Activated naive CD4-positive, alpha-beta T cell treated with anti-CD3 and anti-CD28 coated beads for 36 hours (primary cell): ENCODE data around the gene TYMP. TPM values are rescaled to one million over a fixed set of nuclear protein-coding genes. Genes with fewer than 3 reads are reported as not detected.
"Not testable (repeated sequence)": the region's sequence is repeated elsewhere in the genome, so short reads cannot be mapped to it uniquely, and the experiment has no call there.

Experiments used
- CTCF ChIA-PET: fragments of 350-600 bp; sonication (Branson Sonifier 250); formaldehyde crosslinking; loops from one replicate; lab custom pipeline; 2021; ENCODE audit warnings: antibody characterized with exemption; lab: Charles Lee
- DNase-seq: peaks from one replicate; pipeline ENCODE4 v3.0.0-alpha.2; 2020
- H3K27ac Mint-ChIP-seq: one replicate; pipeline ENCODE4 v1.8.0; 2021; ENCODE audit warnings: mild to moderate bottlenecking, mixed read lengths
- H3K27me3 Mint-ChIP-seq: one replicate; pipeline ENCODE4 v1.8.0; 2021; ENCODE audit warnings: low read depth, mixed read lengths
- H3K36me3 Mint-ChIP-seq: one replicate; pipeline ENCODE4 v1.8.0; 2021; ENCODE audit warnings: low read depth, mixed read lengths
- H3K4me1 Mint-ChIP-seq: one replicate; pipeline ENCODE4 v1.8.0; 2021; ENCODE audit warnings: low read depth, mixed read lengths
- H3K4me3 Mint-ChIP-seq: one replicate; pipeline ENCODE4 v1.8.0; 2021; ENCODE audit warnings: mild to moderate bottlenecking, moderate library complexity, mixed read lengths
- H3K9me3 Mint-ChIP-seq: one replicate; pipeline ENCODE4 v1.8.0; 2021; ENCODE audit warnings: mixed read lengths
- intact Hi-C: fragments of 100-400 bp; cut with micrococcal nuclease; formaldehyde crosslinking; loops from one replicate; pipeline ENCODE4 v1.15.1; 2023
- total RNA-seq, 2 experiments: library from RNA; stranded (reverse); gene quantifications; one replicate each; pipeline ENCODE4 v1.2.3, GENCODE V29; 2021

TYMP gene
- total RNA-seq, 2 experiments from 2014 or later = 43.7 to 49.6 TPM

- H3K36me3 Mint-ChIP-seq = peaks cover 8% of the 10 kb centered on the region
- CTCF ChIA-PET = interaction anchor here (1.0 to 2.9 kb wide), 8 partner anchors 13 to 74 kb away, joined by 3 to 13 read pairs (median 8); partner anchors contain the start of genes SCO2 and SYCE3
- H3K4me3 Mint-ChIP-seq = no peak overlapping the region
- no peak for DNase-seq
- no peaks in the 10 kb centered on the region for H3K27me3 Mint-ChIP-seq
- peaks cover 51% of the 10 kb centered on the region for H3K4me1 Mint-ChIP-seq
- peak overlapping the region; percentile 74 for H3K27ac Mint-ChIP-seq
- H3K9me3 Mint-ChIP-seq = peaks cover 1% of the 10 kb centered on the region
- intact Hi-C loops = no loop called here
Observed at GRCh38 chr22:50546326-50547262, 16.8 kb upstream of the TYMP start.

GRCh38 chr22:50545522-50546325 is 15.9 kb upstream of the TYMP start, which contains the start of gene KLHDC7B:
TSS of gene KLHDC7B (plus strand) at chr22:50545899. CDS start at chr22:50546244, 345 bp downstream.
- DNase-seq = peak; percentile 44
- Mint-ChIP-seq H3K4me1 (peaks cover 57% of the 10 kb centered on the region), H3K36me3 (peaks cover 8% of the 10 kb centered on the region), H3K4me3 (peak within 1 kb of the TSS; percentile 62), H3K27ac (peak within 1 kb of the TSS; percentile 74), H3K9me3 (peaks cover 1% of the 10 kb centered on the region), H3K27me3 (no peaks in the 10 kb centered on the region)
- intact Hi-C loops = loop anchor here (2.0 kb wide), 1 partner anchor 19 kb away; no protein-coding TSS in a partner anchor
- CTCF ChIA-PET = interaction anchor here (0.6 to 1.9 kb wide), 6 partner anchors 10 to 75 kb away, joined by 3 to 11 read pairs (median 5); partner anchors contain the start of genes SCO2 and SYCE3

GRCh38 chr22:50544746-50545253 is 15.0 kb upstream of the TYMP start:
- no peaks in the 10 kb centered on the region for H3K27me3 Mint-ChIP-seq
- peak; percentile 60 for DNase-seq
- peak overlapping the region; percentile 74 for H3K27ac Mint-ChIP-seq
- H3K9me3 Mint-ChIP-seq = peaks cover 1% of the 10 kb centered on the region
- CTCF ChIA-PET = interaction anchor here (0.6 to 1.9 kb wide), 6 partner anchors 9 to 76 kb away, joined by 3 to 11 read pairs (median 5); partner anchors contain the start of genes SCO2 and SYCE3
- peaks cover 55% of the 10 kb centered on the region for H3K4me1 Mint-ChIP-seq
- H3K36me3 Mint-ChIP-seq = peaks cover 2% of the 10 kb centered on the region
- intact Hi-C loops = loop anchor here (1.0 to 2.0 kb wide), 4 partner anchors 18 to 76 kb away; partner anchors contain the start of genes CHKB and NCAPH2
- peak overlapping the region; percentile 62 for H3K4me3 Mint-ChIP-seq

GRCh38 chr22:50544078-50544745 is 14.4 kb upstream of the TYMP start:
- Mint-ChIP-seq H3K36me3 (peaks cover 2% of the 10 kb centered on the region), H3K27ac (peak overlapping the region; percentile 72), H3K4me1 (peaks cover 60% of the 10 kb centered on the region), H3K4me3 (peak overlapping the region; percentile 62), H3K9me3 (peaks cover 1% of the 10 kb centered on the region), H3K27me3 (no peaks in the 10 kb centered on the region)
- intact Hi-C loops = loop anchor here (1.0 to 2.0 kb wide), 4 partner anchors 17 to 76 kb away; partner anchors contain the start of genes CHKB and NCAPH2
- DNase-seq = peak; percentile 92
- CTCF ChIA-PET = interaction anchor here (0.6 to 1.8 kb wide), 5 partner anchors 8 to 77 kb away, joined by 3 to 6 read pairs (median 5); partner anchors contain the start of gene SCO2

- Mint-ChIP-seq H3K27me3 (no peaks in the 10 kb centered on the region), H3K4me1 (peaks cover 71% of the 10 kb centered on the region), H3K9me3 (peaks cover 1% of the 10 kb centered on the region), H3K4me3 (peak overlapping the region; percentile 22), H3K36me3 (peaks cover 5% of the 10 kb centered on the region), H3K27ac (peak overlapping the region; percentile 98)
- intact Hi-C loops = no loop called here
- CTCF ChIA-PET = no interaction called here
- DNase-seq = peak; percentile 71
Observed at GRCh38 chr22:50542416-50542927, 12.7 kb upstream of the TYMP start.

- H3K9me3 Mint-ChIP-seq, H3K36me3 Mint-ChIP-seq, H3K27me3 Mint-ChIP-seq, intact Hi-C loops: not testable (repeated sequence)
- peak; percentile 71 for DNase-seq
- peak overlapping the region; percentile 98 for H3K27ac Mint-ChIP-seq
- peaks cover 77% of the 10 kb centered on the region for H3K4me1 Mint-ChIP-seq
- CTCF ChIA-PET = interaction anchor here (0.7 kb wide), 1 partner anchor 20 kb away, joined by 4 read pairs; no protein-coding TSS in a partner anchor
- peak overlapping the region; percentile 2 for H3K4me3 Mint-ChIP-seq
Observed at GRCh38 chr22:50541667-50542026, 11.8 kb upstream of the TYMP start.

GRCh38 chr22:50540381-50540780 is 10.6 kb upstream of the TYMP start:
- peaks cover 1% of the 10 kb centered on the region for H3K9me3 Mint-ChIP-seq
- H3K4me3 Mint-ChIP-seq = peak overlapping the region; percentile 46
- H3K27me3 Mint-ChIP-seq = no peaks in the 10 kb centered on the region
- DNase-seq = no peak
- H3K27ac Mint-ChIP-seq = peak overlapping the region; percentile 98
- intact Hi-C loops = no loop called here
- H3K4me1 Mint-ChIP-seq = peaks cover 72% of the 10 kb centered on the region
- peaks cover 5% of the 10 kb centered on the region for H3K36me3 Mint-ChIP-seq
- CTCF ChIA-PET = interaction anchor here (0.7 to 5.8 kb wide), 6 partner anchors 8 to 80 kb away, joined by 4 to 39 read pairs (median 8); partner anchors contain the start of genes SCO2 and SYCE3

- Mint-ChIP-seq H3K27ac (peak overlapping the region; percentile 98), H3K4me3 (no peak overlapping the region), H3K36me3 (peaks cover 6% of the 10 kb centered on the region), H3K4me1 (peaks cover 77% of the 10 kb centered on the region), H3K9me3 (peaks cover 1% of the 10 kb centered on the region), H3K27me3 (no peaks in the 10 kb centered on the region)
- DNase-seq = no peak
- intact Hi-C loops = loop anchor here (2.0 to 5.0 kb wide), 2 partner anchors 13 to 345 kb away; partner anchors contain the start of gene SCO2
- CTCF ChIA-PET = interaction anchor here (0.9 to 5.8 kb wide), 4 partner anchors 13 to 86 kb away, joined by 3 to 39 read pairs (median 6); partner anchors contain the start of genes SCO2 and SYCE3
Observed at GRCh38 chr22:50537765-50538164, 8.0 kb upstream of the TYMP start.

- DNase-seq = no peak
- peaks cover 65% of the 10 kb centered on the region for H3K4me1 Mint-ChIP-seq
- H3K9me3 Mint-ChIP-seq = no peaks in the 10 kb centered on the region
- peak overlapping the region; percentile 70 for H3K27ac Mint-ChIP-seq
- H3K36me3 Mint-ChIP-seq = peaks cover 4% of the 10 kb centered on the region
- H3K4me3 Mint-ChIP-seq = no peak overlapping the region
- intact Hi-C loops = loop anchor here (5.0 kb wide), 1 partner anchor 344 kb away; no protein-coding TSS in a partner anchor
- CTCF ChIA-PET = interaction anchor here (1.2 to 5.8 kb wide), 3 partner anchors 9 to 84 kb away, joined by 5 to 39 read pairs (median 12); partner anchors contain the start of gene SCO2
- H3K27me3 Mint-ChIP-seq = no peaks in the 10 kb centered on the region
Observed at GRCh38 chr22:50536226-50536625, 6.4 kb upstream of the TYMP start.

- Mint-ChIP-seq H3K9me3 (no peaks in the 10 kb centered on the region), H3K4me1 (peaks cover 55% of the 10 kb centered on the region), H3K27me3 (no peaks in the 10 kb centered on the region), H3K4me3 (no peak overlapping the region), H3K36me3 (peaks cover 7% of the 10 kb centered on the region), H3K27ac (no peak overlapping the region)
- CTCF ChIA-PET = interaction anchor here (0.9 to 2.6 kb wide), 2 partner anchors 9 to 86 kb away, joined by 4 to 12 read pairs; partner anchors contain the start of gene SCO2
- intact Hi-C loops = loop anchor here (5.0 kb wide), 1 partner anchor 343 kb away; no protein-coding TSS in a partner anchor
- no peak for DNase-seq
Observed at GRCh38 chr22:50535113-50535512, 5.3 kb upstream of the TYMP start.
